GM20000 (cell line): ENCODE measurements around the gene ADAMTS2.

Source experiments
- DNase-seq: peaks from one replicate; pipeline ENCODE4 v3.0.0; 2012; ENCODE audit warnings: low spot score
- TF ChIP-seq, protein P1 (sequence below): IDR thresholded peaks from 2 replicates; pipeline ENCODE4 v1.5.1; 2012; ENCODE audit warnings: mild to moderate bottlenecking, control low read depth; ENCODE audit errors: extremely low read depth, missing control alignments

Gene ADAMTS2

DNA sequence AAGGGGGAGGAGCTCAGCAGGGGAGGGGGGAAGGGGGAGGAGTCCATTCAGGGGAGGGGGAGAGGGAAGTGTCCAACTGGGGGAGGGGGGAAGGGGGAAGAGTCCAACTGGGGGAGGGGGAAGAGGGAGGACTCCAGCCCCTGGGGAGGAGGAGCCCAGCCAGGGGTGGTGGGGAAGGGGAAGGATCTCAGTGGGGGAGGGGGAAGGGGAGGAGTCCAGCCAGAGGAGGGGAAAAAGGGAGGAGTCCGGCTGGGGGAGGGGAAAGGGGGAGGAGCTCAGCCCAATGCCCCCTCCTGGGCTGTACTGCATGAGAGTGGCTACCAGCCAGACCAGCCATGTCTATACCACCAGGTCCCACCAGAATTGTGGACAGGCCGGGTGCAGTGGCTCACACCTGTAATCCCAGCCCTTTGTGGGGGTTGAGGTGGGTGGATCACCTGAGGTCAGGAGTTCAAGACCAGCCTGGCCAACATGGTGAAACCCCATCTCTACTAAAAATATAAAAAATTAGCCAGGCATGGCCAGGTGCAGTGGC, 30.6 kb upstream of the ADAMTS2 start:
- TF ChIP-seq, protein P1, sequence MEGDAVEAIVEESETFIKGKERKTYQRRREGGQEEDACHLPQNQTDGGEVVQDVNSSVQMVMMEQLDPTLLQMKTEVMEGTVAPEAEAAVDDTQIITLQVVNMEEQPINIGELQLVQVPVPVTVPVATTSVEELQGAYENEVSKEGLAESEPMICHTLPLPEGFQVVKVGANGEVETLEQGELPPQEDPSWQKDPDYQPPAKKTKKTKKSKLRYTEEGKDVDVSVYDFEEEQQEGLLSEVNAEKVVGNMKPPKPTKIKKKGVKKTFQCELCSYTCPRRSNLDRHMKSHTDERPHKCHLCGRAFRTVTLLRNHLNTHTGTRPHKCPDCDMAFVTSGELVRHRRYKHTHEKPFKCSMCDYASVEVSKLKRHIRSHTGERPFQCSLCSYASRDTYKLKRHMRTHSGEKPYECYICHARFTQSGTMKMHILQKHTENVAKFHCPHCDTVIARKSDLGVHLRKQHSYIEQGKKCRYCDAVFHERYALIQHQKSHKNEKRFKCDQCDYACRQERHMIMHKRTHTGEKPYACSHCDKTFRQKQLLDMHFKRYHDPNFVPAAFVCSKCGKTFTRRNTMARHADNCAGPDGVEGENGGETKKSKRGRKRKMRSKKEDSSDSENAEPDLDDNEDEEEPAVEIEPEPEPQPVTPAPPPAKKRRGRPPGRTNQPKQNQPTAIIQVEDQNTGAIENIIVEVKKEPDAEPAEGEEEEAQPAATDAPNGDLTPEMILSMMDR = no peak
- DNase-seq = no peak

DNA sequence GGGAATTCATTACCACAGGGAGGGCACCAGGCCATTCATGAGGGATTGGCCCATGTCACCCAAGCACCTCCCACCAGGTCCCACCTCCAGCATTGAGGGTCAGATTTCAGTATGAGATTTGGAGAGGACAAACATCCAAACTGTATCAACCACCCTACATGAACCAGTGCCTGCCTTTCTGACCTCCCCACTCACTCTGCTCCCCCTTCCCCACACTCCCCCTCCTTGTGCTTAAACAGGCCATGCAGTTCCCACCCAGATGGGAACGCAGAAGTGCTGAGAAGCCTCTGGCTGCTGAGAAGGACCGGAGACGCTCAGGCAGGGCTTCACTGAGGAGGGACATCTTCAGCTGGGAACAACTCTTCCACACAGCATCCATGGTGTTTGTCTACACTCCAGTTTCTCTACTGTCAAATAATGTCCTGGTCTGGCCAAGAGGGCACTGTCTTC, 30.0 kb upstream of the ADAMTS2 start:
- TF ChIP-seq, protein P1 = no peak
- DNase-seq = no peak

DNA sequence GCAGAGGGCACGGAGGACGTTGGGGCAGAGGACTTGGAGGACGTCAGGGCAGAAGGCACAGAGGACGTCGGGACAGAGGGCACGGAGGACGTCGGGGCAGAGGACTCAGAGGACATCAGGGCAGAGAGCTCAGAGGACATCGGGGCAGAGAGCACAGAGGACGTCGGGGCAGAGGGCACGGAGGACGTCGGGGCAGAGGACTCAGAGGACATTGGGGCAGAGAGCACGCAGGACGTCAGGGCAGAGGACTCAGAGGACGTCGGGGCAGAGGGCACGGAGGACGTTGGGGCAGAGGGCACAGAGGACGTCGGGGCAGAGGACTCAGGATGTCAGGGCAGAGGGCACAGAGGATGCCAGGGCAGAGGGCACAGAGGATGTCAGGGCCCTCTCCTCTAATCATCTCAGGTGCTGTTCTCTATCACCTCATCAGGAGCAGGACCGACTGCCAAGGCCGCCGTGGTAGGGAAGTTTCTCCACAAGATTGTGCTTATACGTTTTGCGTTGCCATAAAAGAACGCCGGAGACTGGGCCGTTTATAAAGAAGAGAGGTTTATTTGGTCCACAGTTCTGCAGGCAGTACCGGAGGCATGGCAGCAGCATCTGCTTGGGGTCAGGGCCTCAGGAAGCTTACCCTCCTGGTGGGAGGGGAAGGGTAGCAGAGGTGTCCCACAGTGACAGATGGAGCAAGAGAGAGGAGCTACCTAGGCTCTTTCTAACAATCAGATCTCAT, 29.4 kb upstream of the ADAMTS2 start:
- TF ChIP-seq, protein P1 = no peak
- DNase-seq = no peak

DNA sequence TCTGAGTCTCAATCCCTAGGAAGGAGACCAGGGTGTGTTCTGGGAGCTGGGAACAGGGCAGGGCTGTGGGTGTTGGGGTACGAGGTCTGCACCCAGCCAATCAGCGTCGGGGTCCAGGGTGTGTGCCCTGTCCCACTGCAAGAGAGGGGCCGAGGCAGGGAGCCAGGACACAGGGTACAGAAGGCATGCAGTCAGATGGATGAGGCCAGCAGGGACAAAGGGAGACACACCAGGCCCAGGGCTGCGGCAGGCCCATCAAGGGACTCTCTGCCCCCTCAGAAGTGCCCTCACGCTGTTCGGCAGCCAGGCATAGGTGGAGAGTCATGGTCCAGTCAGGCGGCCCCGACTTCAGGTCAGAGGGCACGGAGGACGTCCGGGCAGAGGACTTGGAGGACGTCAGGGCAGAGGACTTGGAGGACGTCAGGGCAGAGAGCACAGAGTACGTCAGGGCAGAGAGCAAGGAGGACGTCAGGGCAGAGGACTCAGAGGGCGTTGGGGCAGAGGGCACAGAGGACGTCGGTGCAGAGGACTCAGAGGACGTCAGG, 28.8 kb upstream of the ADAMTS2 start:
- TF ChIP-seq, protein P1 = no peak
- no peak for DNase-seq

DNA sequence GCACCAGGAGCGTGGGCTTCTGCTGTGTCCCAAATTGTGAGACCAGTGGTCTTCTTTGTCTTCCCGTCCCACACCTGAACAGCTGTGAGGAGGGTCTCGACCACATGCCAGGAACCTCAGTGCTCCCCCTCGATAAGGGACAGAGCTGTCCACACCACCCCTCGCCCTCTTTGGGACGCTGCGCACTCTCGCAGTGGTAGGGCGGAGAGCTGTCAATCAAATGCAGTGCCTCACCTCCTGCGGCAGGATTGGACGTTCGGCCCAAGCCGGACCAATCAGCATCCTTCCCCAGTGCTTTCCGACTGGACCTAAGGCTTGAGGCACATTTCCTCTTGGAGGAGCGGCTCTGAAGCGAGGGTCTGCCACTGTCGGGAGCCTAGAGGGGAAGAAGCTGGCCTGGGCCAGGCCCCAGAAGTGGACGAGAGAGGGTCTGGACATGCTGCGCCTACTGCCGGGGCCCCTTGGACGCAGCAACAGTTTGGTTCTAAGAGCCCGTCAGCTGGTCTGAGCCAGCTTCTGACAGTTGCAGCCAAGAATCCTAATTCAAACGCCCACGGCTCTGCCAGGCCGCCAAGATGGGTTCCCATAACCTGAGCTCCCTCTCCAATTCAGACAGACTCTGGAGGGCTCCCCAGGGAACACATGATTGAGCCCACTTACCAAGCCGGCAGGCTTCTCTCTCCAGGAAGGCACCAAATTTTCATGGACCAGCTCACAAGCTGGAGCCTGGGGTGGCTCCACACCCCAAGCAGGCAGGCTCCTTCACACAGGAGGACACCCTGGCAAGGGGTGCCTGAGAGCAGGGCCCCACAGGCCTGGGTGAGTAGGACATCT, 28.1 kb upstream of the ADAMTS2 start:
- TF ChIP-seq, protein P1 = no peak
- no peak for DNase-seq

DNA sequence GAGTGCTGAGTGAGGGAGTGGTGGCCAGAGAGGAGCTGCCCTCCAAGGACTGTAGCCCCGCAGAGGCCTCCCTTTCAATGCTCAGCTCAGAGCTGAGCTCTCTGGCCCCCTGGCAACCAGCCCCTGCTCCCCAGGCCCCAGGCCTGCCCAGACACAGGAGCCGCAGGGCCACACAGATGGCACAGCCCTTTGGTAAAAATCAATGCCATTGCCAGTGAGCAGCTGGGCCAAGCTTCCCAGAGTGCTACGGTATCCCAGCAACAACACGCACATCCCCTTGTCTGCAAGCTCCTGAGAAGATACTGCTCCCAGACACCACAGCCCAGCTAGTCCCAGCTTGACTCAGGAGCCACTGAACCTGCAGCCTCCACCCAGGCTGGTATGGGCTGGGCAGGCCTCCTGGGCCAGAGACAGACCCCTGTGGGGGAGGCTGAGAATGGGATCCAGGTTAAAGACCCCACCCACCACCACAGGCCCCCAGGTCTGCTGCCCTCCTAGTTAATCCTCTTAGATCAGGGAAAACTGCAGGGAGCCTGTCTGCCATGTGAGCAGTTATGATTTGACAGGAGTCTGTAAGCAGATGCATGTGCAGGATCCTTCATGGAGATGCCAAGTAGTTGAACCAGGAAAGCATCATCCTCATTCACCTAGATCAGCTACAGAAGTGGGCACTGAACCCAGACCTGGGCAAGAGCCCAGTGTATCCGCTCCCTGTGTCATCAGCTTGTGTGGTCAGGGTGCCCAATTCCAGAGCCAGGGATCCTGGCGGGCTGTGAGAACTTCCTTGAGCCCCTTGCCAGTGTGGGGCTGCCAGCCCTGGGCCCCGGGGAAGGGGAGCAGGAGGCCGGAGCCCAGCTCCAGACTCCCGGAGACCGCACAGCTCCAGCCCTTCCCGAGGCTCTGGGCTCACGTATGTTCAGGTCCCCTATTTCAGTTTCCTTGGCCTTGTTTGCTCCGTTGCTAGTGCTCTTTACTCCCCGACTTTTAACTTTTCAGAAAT, 26.7 kb upstream of the ADAMTS2 start:
- TF ChIP-seq, protein P1 = no peak
- DNase-seq = no peak
